Osteoblast (primary cell): ENCODE measurements around the gene WDR37. TPM values are rescaled to one million over a fixed set of nuclear protein-coding genes. Genes with fewer than 3 reads are reported as not detected.
"Not testable (repeated sequence)": the region's sequence is repeated elsewhere in the genome, so short reads cannot be mapped to it uniquely, and the experiment has no call there.

Source experiments
- DNase-seq: peaks from one replicate; pipeline ENCODE4 v3.0.0; 2011; ENCODE audit warnings: low spot score, mixed read lengths; ENCODE audit not compliant: insufficient read length; ENCODE audit errors: missing footprints
- H2AFZ ChIP-seq: 2 replicates; pipeline ENCODE4 v1.6.0; 2011; ENCODE audit warnings: mild to moderate bottlenecking, low read length
- H3K27ac ChIP-seq: 2 replicates; pipeline ENCODE4 v1.5.1; 2011; ENCODE audit warnings: mild to moderate bottlenecking, low read depth, low read length, moderate library complexity
- H3K27me3 ChIP-seq: 2 replicates; pipeline ENCODE4 v1.6.0; 2012; ENCODE audit warnings: mild to moderate bottlenecking, control low read depth, inconsistent platforms, low read length, moderate library complexity; ENCODE audit not compliant: insufficient read depth
- H3K36me3 ChIP-seq: 2 replicates; pipeline ENCODE4 v1.5.1; 2011; ENCODE audit warnings: mild to moderate bottlenecking, low read length, control low read depth, moderate library complexity; ENCODE audit not compliant: insufficient read depth
- H3K4me1 ChIP-seq: 2 replicates; pipeline ENCODE4 v1.5.1; 2011; ENCODE audit warnings: mild to moderate bottlenecking, low read length, control low read depth, moderate library complexity; ENCODE audit not compliant: insufficient read depth
- H3K4me2 ChIP-seq: 2 replicates; pipeline ENCODE4 v1.6.0; 2011; ENCODE audit warnings: mild to moderate bottlenecking, low read length; ENCODE audit not compliant: insufficient read depth
- H3K4me3 ChIP-seq: fragments of 200-600 bp; sonication (generic); 3 replicates; pipeline ENCODE4 v1.5.1; 2012; ENCODE audit warnings: mild to moderate bottlenecking, low read length, inconsistent platforms; ENCODE audit not compliant: insufficient read depth
- H3K79me2 ChIP-seq: 2 replicates; pipeline ENCODE4 v1.6.0; 2012; ENCODE audit warnings: mild to moderate bottlenecking, low read length, control low read depth, inconsistent platforms; ENCODE audit not compliant: insufficient read depth
- H3K9me3 ChIP-seq: 2 replicates; pipeline ENCODE4 v1.5.1; 2011; ENCODE audit warnings: low read depth, low read length, control low read depth
- H4K20me1 ChIP-seq: 2 replicates; pipeline ENCODE4 v1.6.0; 2012; ENCODE audit warnings: mild to moderate bottlenecking, low read length, control low read depth; ENCODE audit not compliant: insufficient read depth
- total RNA-seq: library from RNA; depleted of rRNA; stranded (reverse); fragments of >200 nt; gene quantifications from 2 replicates; pipeline ENCODE4 v1.2.3, GENCODE V29; 2012
- TF ChIP-seq, protein P1 (sequence below): IDR thresholded peaks from 2 replicates; pipeline ENCODE4 v1.5.1; 2011; ENCODE audit warnings: mild to moderate bottlenecking, low read depth, low read length, moderate library complexity; ENCODE audit errors: extremely low read depth

WDR37 gene
- total RNA-seq, 1 donor: 18.8 TPM

DNA sequence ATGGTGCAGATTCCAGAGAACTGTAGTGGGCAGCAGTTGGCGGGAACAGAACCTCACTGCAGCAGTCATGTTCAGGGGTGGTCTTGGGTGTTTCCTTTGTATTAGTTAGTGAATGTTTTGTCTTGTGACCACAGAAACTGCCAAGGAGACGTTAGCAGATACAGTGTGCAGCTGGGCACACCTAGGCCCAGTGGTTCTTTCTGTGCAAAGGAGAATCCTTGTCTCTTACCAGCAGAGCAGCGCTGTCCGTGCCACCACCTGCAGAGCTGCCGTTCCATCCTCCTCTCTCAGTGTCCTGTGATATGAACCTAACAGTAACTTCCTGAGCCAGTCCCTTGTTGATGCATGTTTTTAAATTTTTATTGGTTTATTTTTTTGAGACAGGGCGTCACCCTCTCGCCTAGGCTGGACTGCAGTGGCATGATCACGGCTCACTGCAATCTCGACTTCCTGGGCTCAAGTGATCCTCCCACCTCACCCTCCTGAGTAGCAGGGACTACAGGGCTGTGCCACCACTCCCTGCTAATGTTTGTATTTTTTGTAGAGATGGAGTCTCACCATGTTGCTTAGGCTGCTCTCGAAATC, 60.6 kb downstream of the WDR37 start:
- Histone ChIP-seq H3K36me3 (peaks cover 63% of the 10 kb centered on the region), H3K27ac (no peak overlapping the region), H3K4me2 (no peak overlapping the region), H4K20me1 (peaks cover 14% of the 10 kb centered on the region), H3K4me3 (no peak overlapping the region), H3K27me3 (no peaks in the 10 kb centered on the region), H2AFZ (no peak overlapping the region), H3K9me3 (no peaks in the 10 kb centered on the region), H3K79me2 (peaks cover 8% of the 10 kb centered on the region), H3K4me1 (no peaks in the 10 kb centered on the region)
- no peak for DNase-seq
- TF ChIP-seq, protein P1, sequence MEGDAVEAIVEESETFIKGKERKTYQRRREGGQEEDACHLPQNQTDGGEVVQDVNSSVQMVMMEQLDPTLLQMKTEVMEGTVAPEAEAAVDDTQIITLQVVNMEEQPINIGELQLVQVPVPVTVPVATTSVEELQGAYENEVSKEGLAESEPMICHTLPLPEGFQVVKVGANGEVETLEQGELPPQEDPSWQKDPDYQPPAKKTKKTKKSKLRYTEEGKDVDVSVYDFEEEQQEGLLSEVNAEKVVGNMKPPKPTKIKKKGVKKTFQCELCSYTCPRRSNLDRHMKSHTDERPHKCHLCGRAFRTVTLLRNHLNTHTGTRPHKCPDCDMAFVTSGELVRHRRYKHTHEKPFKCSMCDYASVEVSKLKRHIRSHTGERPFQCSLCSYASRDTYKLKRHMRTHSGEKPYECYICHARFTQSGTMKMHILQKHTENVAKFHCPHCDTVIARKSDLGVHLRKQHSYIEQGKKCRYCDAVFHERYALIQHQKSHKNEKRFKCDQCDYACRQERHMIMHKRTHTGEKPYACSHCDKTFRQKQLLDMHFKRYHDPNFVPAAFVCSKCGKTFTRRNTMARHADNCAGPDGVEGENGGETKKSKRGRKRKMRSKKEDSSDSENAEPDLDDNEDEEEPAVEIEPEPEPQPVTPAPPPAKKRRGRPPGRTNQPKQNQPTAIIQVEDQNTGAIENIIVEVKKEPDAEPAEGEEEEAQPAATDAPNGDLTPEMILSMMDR: no peak

GRCh38 chr10:1117651-1118050, 61.5 kb downstream of the WDR37 start:
- TF ChIP-seq, protein P1: no peak
- Histone ChIP-seq H3K9me3 (no peaks in the 10 kb centered on the region), H4K20me1 (peaks cover 14% of the 10 kb centered on the region), H3K79me2 (peaks cover 7% of the 10 kb centered on the region), H3K27me3 (no peaks in the 10 kb centered on the region), H3K27ac (no peak overlapping the region), H3K36me3 (peaks cover 71% of the 10 kb centered on the region), H2AFZ (no peak overlapping the region), H3K4me2 (no peak overlapping the region), H3K4me3 (no peak overlapping the region), H3K4me1 (no peaks in the 10 kb centered on the region)
- no peak for DNase-seq

DNA sequence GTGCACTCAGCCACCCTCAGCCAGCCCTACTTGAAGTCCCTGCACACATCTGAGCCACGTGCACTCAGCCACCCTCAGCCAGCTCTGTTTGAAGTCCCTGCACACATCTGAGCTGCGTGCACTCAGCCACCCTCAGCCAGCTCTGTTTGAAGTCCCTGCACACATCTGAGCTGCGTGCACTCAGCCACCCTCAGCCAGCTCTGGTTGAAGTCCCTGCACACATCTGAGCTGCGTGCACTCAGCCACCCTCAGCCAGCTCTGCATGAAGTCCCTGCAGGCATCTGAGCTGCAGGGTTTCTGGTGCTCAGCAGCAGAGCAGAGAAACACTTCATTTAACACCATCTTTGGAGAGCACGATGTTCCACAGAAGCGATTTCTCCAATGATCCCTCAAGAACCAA, 62.1 kb downstream of the WDR37 start:
- not testable (repeated sequence) for H3K4me2 ChIP-seq, H3K27me3 ChIP-seq
- H4K20me1 ChIP-seq: peaks cover 17% of the 10 kb centered on the region

DNA sequence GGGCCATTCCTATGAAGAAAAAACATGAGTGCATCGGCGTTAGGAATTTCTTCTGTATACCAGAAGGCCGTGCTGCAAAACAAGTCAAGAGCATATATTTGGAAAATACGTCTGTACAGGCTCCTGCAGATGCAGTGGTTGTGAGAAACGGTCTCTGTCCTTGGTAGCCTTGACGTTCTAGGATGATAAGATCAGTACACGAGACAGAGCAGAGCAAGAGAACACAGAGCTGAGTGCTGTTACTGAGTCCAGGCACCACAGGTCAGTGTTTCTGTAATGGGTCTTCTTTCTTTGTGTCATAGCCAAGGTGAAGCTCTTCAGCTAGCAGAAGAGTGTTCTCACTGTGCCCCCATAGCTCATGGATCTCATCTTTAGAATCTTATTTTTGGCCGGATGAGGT, 62.8 kb downstream of the WDR37 start:
- Histone ChIP-seq H3K4me1 (no peaks in the 10 kb centered on the region), H3K36me3 (peaks cover 68% of the 10 kb centered on the region), H3K9me3 (no peaks in the 10 kb centered on the region), H3K27me3 (no peaks in the 10 kb centered on the region), H4K20me1 (peaks cover 18% of the 10 kb centered on the region), H3K4me3 (no peak overlapping the region), H3K4me2 (no peak overlapping the region), H3K27ac (no peak overlapping the region), H2AFZ (no peak overlapping the region), H3K79me2 (peaks cover 12% of the 10 kb centered on the region)
- no peak for DNase-seq
- TF ChIP-seq, protein P1: no peak

More for the DNA sequence above, 62.1 kb downstream of the WDR37 start:
- not testable (repeated sequence) for H3K4me1 ChIP-seq, H2AFZ ChIP-seq, H3K27ac ChIP-seq, H3K4me3 ChIP-seq, H3K9me3 ChIP-seq, H3K79me2 ChIP-seq, DNase-seq
- H3K36me3 ChIP-seq: peaks cover 70% of the 10 kb centered on the region
